ENCODE results near the gene ZNF782.

DNA sequence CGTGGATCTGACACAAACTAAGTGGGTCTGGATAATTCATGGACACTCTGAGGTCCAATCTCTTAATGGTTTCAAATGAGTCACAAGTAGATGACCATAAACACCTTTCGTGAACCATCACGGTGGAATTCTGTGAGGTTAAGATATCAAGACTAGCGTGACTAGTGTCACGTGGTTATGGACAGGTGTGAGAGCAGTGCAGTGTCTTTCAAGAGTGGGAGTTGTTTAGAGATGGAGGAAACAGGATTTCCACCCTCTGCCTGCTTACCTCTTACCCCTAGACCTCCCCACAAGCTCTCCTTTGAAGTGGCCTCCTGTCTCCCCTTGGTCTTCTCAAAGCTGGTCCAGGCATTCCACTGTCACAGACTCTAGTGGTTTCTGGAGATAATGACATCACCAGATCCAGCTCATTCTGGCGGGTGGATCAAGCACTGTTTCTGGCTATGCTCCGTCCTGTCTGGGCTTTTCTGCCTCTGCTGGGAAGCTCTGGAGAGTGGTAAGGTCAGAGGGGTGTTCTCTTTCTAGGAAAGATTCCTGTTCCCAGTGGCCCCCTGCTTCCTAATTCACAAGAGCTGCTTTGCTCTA lies 20.0 kb upstream of the ZNF782 start:
- TF ChIP-seq, protein P1, sequence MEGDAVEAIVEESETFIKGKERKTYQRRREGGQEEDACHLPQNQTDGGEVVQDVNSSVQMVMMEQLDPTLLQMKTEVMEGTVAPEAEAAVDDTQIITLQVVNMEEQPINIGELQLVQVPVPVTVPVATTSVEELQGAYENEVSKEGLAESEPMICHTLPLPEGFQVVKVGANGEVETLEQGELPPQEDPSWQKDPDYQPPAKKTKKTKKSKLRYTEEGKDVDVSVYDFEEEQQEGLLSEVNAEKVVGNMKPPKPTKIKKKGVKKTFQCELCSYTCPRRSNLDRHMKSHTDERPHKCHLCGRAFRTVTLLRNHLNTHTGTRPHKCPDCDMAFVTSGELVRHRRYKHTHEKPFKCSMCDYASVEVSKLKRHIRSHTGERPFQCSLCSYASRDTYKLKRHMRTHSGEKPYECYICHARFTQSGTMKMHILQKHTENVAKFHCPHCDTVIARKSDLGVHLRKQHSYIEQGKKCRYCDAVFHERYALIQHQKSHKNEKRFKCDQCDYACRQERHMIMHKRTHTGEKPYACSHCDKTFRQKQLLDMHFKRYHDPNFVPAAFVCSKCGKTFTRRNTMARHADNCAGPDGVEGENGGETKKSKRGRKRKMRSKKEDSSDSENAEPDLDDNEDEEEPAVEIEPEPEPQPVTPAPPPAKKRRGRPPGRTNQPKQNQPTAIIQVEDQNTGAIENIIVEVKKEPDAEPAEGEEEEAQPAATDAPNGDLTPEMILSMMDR (IDR thresholded peaks at IDR 0.05; ENCODE audit: poor library complexity), result no peak
- TF ChIP-seq EZH2 (IDR thresholded peaks at IDR 0.05; ENCODE audit: borderline replicate concordance), result no peak
